DMS79 treated with DMSO at 0.1 percent for 48 hours (cell line): ENCODE measurements around the gene CGNL1.

ENCODE experiments used
- DNase-seq: peaks from one replicate; lab custom pipeline; 2025; lab: John Stamatoyannopoulos, UW

CGNL1 gene

DNA sequence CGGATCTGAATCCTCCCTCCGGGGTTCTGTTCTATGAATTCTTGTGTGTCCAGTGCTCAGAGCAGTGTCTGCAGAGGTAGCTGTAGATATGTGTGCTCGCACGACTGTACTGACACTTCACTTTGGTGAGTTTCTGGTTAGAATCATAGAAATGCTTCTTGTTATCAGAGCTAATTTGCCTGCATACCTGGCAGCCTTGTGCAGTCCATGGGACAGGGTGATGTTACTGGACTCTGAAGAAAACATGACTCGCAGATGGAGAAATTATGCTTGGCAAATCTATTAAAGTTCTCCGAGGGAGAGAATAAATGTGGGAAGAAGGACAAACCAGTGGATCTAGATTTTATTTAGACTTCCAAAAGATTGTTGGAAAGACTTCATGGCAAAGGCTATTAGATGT lies 12.2 kb downstream of the CGNL1 start:
- no peak for DNase-seq

DNA sequence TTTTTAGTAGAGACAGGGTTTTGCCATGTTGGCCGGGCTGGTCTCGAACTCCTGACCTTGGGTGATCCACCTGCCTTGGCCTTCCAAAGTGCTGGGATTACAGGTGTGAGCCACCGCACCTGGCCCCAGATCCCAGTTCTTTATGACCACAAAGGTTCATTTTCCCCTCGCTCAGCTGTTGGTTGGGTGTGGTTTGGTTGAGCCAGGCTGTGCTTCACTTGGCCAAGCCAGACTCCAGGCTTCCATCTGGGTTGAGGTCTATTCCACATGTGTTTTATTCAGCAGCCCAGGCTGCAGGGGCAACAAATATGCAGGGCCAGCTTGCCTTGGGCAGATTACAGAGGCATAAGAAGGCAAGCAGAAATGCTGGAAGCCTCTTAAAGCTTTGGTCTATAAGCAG lies 13.7 kb downstream of the CGNL1 start:
- DNase-seq, result no peak

DNA sequence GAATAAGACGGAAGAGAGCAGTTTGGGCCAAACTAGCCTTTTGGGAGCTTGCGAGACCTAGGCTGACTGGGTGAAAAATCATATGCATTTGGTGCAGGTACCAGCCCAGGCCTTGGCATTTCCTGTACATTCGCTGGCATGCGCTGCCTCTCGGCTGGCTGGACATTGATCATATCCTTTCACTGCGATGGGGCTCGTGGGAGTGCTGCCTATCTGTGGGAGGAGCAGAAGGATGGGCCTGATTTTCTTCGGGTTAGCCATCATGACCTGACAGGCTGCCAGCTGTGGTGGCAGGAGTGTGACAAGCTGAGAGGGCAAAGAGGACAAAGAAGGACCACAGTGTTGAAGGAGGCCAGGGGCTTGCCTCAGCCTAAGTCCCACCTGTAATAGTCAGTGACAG lies 14.3 kb downstream of the CGNL1 start:
- DNase-seq, result no peak

DNA sequence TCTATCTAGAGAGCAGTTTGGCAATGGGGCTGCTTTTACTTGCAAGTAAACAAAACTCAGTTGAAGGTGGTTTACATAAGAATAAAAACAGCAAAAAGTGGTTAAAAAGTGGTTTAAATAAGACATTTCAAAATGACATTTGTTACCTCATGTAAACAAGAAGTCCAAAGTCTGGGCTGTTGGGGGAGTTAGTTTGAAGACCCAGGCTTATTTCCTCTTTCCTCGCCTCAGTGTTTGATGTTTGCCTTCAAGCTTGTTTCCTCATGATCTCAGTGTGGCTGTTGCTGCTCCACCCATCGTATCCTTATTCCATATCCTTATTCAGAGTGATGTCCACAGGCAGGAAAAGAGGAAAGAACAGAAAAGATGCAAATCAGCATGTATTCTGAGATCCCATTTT lies 15.2 kb downstream of the CGNL1 start:
- no peak for DNase-seq

DNA sequence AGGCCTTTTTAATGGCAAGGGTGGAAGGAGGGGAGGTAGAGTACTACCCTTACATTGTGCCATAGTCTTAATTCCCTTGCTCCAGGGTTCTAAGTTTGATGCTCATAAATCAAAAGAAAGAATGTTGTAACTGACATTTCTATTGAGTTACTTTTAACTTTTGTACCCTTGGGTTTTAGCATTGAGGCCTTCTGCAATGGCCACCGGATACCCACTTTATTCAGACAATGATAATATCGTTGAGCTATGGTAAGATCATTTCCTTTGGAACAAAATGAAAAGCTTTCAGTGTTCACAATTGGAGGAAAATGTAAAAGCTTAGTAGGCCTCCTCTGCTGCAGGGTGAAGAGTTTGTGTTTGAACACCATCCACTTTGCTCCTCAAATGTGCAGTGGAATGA lies 16.8 kb downstream of the CGNL1 start:
- no peak for DNase-seq

DNA sequence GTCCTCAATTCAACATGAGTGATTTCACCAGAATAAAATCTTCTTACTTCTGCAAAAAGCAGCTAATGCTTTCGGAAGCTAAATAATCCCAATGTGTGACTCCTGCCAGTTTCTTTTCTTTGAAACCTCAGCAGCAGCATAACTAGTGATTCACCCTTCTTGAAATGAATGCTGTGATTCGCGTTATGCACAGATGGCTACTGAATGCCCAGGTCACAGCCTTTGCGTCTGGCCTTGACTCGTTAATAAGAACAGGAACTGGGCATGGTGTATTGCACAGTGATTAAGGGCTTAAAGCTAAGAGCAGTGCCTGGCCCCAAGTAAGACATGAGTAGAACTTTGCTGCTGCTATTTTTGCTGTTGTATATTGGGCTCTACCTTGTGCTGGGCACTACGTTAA lies 19.0 kb downstream of the CGNL1 start:
- DNase-seq, result no peak

DNA sequence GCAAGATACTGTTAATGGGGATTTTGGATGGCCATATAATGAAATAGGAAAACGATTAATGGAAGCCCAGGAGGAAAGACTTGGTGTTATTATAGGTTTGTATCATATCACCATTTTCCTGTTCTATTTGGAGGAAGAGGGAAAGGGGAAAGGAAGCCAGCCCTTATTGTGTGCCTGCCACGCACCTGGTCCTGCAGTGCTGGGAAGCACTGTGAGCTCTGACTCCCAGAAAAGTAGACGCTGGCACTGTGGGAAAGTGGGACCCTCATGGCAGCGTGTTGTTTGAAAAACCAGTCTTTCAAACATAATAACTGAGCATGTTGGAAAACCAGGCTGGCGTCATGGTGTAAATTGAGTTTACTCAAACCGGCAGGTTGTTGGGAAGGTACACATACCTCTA lies 22.0 kb downstream of the CGNL1 start:
- DNase-seq, result no peak

DNA sequence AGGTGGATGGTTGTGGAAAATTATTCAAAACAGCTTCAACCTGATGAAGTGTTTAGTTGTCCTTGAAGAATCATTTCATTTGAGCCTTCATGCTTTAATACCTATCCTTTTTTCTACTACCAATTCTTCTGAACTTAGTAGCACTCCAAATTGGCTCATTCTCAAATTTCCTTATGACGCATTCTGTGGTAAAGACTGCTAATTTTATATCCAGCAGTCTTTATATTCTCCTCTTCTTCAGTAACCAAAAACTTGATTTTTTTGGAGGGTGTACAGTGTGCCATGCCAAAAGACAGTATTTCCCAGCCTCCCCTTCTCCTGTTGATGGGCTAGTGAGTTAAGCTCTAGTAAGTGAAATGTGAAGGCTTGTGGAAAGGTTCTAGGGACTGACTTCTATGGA lies 25.2 kb downstream of the CGNL1 start:
- no peak for DNase-seq

DNA sequence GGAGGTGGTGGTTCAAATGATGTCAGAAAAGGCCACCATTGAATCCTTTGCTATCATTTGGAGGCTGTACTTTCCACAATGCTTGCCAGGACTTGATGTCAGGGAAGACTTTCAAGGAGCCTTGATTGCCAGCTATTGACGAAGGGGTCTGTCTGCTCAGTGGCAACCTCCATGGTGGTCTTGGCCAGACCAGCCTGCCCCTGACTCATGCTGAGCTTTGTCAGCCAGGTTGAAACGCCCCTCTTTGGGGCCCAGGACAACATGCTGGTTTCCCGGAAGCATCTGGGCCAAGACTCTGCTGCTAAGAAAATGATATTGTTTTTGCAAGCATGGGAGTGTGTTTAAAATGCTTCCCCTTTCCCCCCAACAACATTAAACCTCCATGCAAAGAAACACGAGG lies 26.7 kb downstream of the CGNL1 start:
- DNase-seq, result no peak

DNA sequence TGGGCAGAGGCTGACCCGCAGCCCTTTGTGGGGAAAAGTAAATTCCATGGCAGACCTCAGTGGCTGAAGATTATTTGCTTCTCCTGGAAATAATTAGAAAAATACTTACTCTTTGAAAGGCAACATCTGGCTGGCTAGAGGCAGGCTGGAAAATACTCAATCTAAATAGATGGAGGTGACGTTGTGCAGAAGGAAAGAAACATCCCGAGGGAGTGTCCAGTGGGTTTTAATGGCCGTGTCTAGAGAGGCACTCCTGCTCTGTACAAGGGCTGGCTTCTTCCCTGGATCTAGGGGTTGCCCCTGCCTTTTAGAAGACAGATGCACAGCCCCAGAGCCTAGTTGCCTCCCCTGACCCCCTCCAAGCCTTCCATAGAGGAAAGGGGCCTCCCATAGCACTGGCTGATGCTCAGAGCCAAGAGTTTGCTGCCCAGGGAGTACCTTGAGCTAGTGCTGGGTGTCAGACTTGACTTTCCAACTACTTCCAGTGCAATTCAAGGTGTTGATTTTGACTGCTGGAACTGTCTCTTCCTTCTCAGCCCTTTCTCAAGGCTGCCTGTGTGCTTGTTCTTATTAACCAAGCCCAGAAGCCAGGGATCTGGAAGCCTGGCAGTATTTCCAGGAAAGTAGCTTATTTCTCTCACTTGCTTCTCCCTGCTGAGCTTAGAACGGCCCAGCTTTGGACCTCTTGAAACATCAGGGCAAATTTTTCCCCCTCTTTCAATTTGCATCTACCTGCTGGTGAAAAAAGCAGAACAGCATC lies 27.4 kb downstream of the CGNL1 start:
- DNase-seq, result no peak

DNA sequence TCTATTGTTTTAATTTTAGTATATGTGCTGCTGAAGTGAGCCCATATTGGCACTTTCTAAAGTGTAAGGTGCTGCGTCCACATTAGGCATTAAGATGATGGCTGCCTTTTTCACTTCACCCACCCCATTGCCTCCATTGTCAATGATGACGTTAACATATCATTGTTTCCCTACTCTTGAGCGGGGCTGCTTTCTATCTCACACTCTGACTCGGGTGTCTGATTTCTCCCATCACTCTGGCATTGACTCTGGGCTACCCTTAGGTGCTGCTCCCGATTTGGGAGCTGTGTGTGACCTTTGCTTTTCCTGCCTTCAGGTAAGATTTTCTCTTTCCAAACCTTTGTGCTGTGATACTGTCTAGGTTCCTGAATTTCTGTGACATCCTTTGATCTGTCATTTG lies 28.8 kb downstream of the CGNL1 start:
- no peak for DNase-seq

DNA sequence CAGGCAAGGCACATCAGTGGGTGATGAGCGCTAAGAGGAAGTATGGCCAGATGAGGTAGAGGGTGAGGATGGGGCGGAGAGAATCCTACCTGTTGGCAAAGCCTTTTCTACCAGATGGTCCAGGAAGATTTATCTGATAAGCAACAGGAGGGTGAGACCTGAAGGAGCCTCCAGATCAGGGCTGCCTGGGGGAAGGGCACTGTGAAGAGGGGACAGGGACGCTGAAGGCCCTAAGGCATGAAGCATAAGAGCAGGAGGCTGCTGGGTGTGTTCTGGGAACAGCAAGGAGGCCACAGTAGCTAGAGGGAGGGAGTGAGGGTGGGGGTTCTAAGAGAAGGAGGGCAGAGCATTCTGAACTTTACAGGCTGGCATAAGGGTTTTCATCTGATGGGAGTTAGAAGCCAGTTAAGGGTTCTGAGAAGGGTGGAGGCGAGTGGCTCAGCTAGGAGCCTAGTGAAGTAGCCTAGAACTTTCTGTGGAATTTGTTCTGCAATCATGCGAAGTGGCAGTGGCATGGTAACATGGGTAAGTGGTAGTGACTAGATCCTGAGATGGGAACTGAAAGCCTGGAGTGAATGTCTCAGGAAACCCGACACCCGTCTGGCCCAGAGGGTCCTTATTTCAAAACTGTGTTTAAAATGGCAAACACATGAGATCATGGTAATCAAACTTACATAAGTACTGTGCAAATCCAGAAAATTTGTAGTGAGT lies 29.9 kb downstream of the CGNL1 start:
- no peak for DNase-seq

DNA sequence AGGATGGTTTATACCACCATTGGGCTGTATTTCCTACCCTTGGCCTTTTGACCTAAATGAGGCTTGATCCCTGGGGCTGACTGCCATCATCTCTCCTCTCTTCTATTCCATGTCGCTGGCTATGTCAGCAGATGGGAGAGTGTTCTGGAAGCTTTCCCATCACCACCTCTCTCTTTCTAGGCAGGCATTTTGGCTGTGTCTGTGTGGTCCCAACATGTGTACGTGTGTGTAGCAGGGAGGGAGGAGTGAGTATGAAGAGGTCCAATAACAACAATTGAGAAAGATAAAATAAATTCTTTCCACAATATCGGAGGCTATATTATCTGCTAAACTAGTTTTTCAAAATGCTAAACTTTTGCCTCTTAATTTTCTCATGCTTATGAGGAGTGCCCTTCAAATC lies 34.1 kb downstream of the CGNL1 start:
- DNase-seq, result no peak

DNA sequence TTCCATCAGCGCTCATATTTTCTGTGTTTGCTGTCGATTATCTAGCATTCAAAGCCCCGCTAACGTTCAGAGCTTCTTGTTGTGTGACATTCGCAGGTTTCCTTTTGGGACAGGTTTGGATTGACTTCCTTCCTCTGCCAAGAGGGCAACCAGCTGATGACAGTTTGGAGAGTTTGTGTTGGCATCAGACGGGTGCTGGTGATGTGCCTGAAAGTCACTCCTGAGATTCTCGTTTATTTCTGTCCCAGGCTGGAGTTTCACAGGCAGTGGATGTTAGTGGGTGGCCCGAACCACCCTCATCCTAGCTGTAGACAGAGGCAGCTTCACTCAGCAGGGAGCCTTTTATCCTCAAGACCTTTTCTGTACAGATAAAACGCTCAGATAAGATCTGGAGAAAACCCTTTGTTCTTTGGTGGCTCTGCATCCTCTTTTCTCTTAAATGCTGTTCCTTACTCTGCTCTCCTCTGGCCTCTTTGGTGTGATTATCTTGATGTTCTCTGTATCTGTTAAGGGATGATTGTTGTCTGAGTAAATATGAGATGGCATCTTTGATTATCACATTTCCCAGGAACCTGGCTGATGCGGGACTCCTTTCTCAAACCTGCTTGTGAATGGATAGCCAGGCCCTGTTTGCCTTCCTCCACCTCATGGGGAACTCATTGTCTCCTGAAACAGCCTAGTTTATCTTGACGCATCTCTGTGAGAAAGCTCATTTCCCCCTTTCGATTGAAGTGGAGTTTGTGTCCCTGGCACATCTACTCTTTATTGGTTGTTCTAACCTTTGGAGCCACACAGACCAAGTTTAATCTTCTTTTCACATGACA lies 35.9 kb downstream of the CGNL1 start:
- DNase-seq, result no peak

DNA sequence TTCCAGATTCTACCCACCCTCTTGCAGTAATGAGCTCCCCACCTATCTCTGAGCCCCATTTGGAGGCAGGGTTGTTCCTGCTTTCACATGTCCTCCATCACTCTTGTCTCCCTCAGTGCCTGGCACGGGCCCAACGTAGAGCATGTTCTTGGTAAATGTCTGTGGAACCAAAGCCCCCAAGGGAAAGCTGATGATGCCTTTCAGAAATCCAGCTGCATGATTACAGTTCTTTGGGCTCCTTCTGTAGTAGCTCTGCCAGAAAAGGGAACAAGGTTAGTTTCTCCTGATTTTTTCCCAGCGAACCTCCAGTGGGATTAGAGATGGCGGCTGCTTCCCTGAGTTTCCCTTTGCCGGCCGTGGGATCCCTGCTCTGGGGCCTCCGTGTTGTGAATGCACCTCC lies 39.3 kb downstream of the CGNL1 start:
- DNase-seq, result no peak

DNA sequence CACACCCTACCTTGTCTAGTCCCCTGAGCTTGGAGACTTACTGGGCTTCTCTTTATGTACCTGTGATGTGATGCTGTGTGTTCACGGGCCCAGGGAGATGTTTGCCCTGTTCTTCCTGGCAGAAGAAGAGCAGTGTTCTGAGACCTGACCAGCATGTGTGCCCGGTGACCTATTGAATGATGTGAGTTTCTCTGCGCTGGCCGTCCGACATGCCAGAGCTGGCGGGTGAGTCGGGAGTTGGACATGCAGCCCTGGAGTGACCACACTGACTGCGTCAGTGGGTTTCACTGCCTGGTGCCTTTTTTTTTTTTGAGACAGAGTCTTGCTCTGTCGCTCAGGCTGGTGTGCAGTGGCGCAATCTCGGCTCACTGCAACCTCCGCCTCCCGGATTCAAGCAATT lies 42.3 kb downstream of the CGNL1 start:
- no peak for DNase-seq

DNA sequence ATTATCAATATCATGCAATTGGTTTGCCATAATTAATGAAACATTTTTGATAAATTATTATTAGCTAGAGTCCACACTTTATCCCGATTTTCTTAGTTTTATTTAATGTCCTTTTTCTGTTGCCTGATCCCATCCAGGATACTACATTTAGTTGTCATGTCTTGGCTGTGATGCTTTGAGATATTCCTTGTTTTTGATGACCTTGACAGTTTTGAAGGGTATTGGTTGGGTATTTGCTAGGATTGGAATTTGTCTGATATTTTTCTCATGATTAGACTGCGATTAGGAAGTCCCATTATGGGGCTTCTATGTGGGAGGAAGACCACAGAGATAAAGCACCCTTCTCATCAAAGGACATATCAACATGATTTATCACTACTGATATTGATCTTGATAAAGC lies 43.0 kb downstream of the CGNL1 start:
- no peak for DNase-seq

DNA sequence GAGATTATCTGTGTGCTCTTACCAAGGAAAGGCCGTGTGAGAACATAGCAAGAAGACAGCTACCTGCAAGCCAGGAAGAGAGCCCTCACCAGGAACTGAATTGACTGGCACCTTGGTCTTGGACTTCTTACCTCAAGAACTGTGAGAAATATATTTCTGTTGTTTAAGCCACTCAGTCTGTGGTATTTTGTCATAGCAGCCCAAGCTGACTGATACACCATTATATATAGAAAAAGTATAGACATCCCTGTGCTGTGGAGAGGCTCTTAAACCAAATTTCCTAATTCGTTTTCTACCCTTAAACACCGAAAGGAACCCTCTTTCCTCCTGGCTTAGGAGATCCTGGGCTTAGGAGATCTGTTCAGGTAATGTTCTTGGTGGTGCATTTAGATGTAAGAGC lies 44.8 kb downstream of the CGNL1 start:
- DNase-seq, result no peak

DNA sequence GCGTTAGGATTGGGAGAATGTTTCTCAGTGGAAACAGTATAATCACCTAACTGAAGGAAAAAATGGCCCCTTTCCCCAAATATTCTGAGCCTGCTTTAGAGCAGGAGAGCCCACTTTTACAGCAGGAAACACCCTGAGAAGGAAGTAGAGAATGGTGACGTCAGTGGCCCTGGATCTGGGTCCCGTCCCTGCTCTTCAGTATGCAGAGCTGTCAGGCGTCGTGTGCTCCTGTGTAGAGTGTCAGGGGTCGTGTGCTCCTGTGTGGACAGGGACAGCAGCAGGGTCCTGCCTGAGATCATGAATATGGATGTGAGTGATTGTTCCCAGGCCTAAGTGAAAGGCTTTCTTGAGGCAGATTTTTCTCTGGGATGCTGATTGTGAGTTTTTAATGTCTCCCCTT lies 45.2 kb downstream of the CGNL1 start:
- no peak for DNase-seq

DNA sequence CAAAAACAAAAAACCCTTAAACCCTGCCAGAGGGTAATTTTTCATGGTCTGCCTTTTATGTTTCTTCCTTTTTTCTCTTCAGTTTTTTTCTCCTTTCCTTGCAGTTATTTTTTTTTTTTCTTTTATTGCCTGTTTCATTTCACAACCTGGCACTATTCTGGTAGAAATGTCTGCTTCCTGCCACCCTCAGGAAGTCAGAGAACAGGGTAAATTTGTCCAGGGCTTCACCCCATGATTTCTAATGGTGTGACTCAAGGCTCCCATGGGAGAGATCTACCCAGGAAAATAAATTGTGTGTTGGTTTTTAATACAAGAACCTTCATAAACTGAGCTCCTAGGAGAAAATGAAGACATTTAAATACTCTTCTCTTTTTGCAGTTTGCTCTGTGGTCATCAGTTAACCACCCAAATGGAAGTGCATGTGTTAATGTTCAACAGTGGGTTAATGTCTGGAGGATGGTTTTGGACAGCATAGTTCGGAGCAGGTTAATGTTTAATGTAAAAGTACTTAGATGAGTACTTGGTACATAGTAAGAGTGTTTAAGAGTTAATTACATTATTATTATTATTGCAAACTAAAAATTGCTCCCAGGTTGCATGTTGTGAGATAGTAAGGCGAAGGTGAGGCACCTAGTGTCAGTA lies 45.9 kb downstream of the CGNL1 start:
- DNase-seq, result no peak

DNA sequence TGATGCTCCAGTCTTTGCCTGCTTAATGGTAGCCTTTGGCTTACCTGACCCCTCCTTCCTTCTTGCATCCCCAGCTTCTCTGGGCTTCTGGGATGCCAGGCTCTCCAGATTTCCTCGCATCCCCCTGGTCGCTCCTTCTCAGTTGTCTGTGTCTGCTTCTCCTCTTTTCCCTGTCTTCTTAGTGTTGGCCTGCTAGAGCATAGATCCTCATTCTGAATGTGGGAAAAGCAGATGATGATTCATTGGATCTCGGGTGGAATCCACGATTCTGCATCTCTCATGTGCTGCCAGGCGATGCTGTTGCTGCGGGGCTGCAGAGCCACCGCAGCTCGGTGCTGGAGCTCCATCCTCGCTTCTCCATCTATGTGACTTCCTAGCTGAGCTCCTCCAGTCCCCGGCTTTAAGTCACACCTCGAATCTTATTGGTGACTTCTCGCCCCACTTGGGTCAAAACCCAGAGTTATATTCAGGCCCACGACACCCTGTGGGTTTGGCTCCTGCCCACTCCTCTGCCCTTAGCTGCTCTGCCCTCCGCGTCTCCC lies 47.4 kb downstream of the CGNL1 start:
- DNase-seq, result no peak
